ENCODE data around the gene TOP3B.
A peak's percentile ranks its signal among the peaks of the same experiment; 100 is the strongest.

The TOP3B gene

DNA sequence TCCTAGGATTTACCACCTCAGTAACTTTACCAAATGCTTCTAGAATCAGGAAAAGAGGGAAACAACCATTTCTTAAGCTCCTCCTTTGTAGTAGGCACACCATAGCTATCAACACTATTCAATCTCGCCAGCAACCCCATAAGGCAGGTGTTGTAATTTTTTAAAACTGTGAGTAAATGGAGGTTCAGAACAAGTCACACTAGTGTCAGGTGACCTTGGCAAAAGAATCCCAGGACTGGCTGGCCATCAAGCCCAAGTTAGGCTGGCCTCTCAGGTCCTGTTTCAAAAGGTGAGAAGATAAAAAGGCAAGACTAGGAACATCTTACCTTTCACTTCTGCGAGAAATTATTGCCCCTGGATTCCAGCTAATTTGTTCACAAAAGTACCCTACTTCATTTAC lies 713 bp downstream of the TOP3B start:
- DNase-seq (ENCODE audit: low read depth): no peak

DNA sequence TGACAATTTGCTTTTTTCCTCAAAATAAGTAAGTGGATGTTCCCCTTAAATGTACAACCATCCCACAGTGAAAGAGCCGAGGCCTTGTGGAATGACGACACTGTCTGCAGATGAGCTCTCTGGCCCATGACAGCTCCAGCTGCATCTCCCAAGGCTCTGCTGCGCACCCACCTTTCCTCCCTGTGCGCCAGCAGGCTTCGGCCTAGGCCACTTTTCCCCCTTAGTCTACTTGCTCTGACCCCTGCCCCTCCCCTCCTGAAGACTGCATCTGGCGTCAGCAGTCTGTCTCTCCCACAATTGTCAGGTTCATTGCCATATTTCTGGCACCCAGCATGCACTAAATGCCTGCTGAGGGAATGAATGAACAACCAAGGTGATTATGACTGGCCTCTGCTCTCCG lies 2.0 kb downstream of the TOP3B start:
- no peak for DNase-seq (ENCODE audit: low read depth)

DNA sequence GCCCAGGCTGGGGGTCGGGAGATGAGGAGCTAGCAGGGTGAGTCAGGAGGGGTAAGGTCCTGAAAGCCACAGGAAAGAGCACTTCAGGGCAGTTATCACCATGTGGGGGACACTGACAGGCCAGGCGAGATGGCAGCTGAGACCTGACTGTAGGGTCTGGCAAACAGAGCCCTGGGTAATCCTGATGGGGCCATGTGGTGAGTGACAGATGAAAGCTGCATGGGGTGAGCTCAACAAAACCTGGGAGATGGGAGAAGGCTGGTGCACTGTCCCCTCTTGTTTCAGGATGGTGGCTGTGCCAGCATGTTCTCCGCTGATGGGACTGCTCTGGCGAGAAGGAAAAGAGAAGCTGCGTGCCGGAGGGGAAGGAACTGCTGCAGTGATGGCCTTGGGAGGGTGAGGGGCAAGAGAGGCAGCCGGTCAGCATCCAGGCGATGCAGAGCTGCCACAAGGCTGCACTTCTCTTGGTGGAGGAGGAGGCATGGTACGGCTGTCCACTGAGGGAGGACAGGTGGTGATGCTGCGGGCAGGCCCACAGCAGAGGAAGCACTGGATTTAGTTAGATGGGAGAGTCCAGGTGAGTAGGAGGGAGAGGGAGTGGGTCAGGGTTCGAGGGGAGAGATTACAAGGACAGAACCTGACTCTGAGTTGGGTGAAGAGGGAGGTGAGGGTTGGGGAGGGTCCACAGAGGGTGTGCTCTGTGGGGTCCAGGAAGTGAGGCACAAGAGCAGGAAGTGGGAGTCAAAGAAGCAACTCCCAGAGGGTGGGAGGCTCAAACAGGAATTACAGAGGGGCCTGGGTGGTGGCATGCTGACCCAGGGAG lies 3.8 kb downstream of the TOP3B start:
- DNase-seq (ENCODE audit: low read depth): no peak

DNA sequence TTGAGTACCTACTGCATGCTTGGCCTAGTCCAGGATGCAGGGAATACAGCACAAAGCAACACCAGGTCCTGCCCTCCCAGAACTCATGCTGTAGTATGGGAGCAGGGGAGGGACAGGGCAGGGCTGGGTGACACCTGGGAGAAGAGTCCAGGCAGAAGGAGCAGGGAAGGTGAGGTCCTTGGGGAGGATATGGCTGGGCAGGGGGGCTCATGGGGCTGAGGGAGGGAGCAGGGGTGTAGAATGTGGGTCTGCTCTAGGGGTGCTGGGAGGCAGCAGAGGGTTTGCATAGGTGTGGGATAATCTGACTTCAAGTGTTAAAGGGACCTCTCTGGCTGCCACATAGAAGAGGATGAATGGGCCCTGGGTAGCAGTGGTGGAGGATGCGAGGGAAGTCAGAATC lies 4.8 kb downstream of the TOP3B start:
- DNase-seq (ENCODE audit: low read depth): no peak

DNA sequence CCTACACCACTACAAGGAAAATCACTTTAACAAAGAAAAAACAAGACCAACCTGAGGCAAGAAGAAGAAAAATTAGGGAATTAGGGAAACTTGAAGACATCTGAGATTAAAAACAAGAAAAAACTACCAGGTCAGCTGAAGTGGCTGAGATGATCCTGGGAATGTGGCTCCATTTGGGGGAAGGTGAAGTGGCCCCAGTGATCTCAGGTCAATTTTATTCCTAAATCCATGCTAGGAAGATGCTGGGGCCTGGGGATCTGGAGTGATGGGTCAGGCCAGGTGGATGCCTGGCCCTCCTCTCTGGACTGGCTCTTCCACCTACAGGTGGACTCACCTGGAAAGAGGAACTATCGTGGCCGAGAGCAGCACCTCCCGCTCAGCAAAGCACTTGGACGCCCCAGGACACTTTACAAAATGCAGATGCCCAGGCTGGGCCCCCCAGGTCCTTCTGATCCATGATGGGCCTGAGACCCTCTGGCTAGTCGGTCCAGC lies 6.7 kb downstream of the TOP3B start:
- no peak for DNase-seq (ENCODE audit: low read depth)

DNA sequence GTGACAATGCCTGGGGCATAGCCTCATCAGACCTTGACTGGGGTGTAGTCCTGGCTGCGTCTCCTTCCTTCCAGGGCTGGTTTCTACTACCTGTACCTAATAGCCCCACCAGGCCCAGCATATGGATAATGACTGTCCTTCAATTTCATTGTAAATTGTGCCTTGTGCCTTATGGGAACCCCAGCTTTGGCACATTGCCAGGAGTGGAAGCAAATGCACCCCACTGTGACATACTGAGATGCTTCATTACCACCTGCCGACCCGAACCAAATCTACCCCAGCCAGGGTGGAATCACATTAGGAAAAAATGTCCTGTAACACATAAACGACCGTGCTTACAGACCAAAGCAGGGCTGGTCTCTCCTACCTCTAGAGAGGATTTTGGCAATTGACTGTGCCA lies 7.3 kb downstream of the TOP3B start:
- DNase-seq (ENCODE audit: low read depth): no peak

DNA sequence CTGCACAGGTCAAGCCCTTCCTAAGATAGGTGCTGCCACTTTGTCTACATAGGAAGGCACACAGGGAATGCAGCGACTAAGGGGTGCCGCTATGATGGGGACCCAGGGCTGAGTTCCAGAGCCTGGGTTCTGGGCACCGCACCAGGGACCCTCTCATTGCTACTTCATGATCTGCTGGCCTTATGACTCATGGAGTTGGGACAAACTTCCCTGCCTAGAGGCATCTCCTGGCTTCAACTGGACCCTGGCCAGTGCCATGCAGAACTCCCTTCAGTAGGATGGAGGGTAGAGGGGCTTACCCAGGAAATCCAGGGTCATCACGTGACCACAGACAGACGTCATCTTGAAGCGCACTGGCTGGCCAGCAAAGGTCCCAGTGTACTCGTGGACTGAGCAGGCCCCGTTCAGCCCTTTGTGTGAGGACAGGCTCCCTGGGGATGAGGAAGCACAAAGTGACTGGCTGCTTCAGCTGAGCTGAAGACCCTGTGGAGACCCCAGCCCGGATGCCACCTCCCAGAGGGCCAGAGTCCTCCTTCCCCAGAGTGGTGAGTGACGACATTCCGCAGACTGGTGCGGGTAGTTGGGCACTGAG lies 8.4 kb downstream of the TOP3B start:
- no peak for DNase-seq (ENCODE audit: low read depth)

DNA sequence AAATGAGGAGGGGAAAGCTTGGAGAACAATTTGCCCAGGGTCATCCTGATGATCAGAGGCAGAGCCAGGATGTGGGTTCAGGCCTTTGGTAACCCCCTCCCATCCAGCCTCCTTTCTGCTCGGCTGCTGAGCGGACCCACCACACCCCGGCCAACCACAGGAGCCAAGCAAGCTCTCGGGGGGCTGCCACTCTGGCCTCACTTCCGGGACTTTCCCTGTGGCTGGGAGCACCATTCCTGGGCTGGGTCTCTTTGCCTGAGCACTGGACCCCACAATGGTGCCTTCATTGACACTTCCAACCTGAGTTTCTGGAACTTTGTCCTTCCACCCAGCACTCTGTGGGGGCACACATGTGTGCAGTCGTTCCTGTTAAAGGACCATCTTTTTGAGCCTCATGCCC lies 9.8 kb downstream of the TOP3B start:
- no peak for DNase-seq (ENCODE audit: low read depth)

DNA sequence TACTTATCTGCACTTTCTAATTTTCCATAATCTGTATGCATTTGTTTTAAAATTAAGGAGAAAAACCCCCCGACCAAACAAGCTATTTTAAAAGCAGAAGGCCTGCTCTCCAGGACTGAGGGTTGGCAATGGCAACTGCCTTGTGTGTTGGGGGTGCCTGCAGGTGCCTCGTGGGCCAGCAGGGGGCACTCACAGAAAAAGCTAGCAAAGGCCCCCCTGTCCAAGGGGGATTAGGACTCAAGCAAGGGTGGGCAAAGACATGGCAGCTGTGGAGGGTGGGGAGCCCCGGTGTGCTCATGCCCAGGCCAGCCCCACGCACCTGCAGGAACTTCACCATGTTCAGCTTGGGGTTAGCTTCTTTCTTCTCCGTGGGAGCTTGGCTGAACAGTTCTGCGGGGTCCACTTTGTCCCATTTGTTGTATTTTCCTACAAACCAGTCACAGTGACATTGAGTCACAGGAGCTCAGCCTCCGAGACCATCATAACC lies 10.3 kb downstream of the TOP3B start:
- DNase-seq (ENCODE audit: low read depth): peak; percentile 31

DNA sequence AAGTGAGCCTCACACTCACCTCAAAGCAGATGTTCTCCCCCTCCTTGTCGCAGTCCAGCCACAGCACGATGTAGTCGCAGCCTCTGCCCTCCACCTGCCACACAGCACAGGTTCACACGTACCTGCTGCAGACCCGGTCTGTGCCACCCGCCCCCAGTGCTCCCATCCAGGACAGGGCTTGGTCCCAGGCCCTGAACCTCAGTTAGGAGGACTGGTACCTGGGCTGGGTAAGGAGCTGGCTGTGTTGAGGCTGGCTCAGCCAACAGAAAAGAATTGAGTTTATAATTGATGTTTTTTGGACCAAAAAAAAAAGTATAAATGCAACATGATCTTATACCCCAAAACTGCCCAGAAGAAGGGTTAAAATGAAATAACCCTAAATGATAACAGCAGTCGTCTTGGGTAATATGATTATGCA lies 10.7 kb downstream of the TOP3B start:
- DNase-seq (ENCODE audit: low read depth): no peak

DNA sequence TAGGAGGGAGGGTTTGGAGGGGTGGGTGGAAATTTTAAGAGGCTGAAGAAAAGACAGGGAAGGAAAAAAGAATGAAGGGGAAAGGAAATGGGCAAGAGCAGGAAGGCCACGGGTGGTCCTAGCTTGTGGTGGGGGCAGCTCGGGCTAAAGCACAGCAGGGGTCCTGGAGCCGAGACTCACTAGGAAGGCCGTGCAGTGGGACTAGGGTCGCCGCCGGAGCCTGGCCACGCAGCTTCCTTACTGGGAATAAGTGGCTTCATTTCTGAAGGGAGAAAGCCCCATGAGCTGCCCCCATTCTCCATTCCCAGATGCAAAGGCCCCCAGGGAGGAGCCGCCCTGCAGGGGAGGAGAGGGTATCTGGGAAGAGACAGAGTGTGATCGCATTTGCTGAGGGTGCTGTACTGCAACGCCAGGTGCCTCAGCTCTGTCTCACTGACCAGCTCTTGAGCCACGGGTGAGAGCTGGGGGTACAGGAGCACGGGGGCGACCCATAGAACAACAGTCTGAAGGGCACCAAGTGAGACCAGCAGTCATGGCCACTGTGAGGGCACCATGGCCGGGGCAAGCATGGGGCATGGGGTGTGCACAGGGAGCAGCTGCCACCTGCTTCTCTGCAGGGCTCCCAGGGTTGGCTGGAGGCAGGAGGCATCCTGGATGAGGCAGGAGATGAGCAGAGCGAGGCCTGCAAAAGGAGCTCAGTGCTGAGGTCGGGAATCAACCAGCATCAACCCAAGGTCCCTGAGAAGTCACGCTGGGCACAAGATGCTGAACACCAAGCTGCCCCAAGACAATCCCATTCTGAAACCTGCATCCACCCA lies 11.6 kb downstream of the TOP3B start:
- DNase-seq (ENCODE audit: low read depth): no peak

DNA sequence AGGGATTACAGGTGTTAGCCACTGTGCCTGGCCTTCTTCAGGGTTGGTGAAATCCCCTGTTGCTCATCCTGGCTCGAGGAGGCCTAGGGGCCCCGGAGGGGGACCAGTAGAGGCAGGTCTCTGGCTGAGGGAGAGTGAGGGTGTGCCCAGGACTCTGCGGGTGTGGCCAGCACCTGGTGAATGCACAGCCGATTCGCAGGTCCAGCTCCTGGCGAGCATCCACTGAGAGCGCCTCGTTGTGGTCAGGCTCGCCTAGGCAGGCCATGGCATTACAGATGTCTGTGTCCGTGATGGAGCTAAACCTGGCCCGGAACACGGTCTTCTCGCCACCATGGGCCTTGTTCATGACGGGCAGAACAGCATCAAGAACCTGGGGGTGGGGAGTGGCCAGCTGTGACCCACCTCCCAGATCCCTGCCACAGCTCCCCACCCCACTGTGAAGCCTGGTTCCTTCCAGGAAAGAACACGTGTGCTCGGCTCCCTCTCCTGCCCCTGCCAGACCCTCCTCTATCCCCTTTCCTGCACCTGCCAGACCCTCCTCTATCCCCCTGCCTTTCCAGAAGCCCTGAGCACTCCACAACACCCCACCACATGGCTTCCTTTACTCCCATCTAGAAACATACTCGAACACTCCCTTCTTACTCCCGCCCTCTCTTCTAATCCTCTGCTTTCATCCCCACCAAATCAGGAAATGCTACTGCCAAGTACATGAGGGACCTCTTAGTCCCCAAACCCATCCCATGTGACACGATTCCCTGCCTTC lies 12.4 kb downstream of the TOP3B start:
- no peak for DNase-seq (ENCODE audit: low read depth)

DNA sequence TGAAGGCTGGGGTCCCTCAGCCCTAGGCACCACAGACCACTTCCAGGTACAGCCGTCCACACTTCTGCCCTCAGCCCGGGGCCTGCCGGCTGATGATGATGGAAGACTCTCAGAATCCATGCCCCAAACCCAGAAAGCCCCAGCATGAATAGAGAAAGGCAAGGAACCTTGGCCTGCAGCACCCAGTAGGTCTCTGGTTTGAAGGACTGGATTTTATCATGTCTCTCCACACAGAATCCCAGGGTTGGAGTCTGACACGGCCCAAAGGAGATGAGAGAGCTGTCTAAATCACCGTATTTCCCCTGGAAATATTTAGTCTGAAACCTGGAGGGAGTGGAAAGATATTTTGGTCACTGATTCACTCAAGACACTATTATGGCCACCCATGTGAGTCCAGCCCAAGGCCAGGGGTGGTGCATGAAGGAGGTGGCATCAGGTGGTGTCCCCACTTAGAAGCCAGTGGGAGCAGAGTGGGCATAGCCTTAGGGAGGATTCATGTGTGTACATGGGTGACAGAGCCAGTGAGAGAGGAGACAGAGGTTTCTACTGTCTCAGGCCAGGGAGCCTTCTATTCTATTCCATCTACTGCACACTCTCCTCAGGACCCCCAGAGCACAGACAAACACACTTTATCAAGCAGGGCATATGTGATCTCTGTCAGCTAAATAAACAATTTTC lies 14.0 kb downstream of the TOP3B start:
- no peak for DNase-seq (ENCODE audit: low read depth)

DNA sequence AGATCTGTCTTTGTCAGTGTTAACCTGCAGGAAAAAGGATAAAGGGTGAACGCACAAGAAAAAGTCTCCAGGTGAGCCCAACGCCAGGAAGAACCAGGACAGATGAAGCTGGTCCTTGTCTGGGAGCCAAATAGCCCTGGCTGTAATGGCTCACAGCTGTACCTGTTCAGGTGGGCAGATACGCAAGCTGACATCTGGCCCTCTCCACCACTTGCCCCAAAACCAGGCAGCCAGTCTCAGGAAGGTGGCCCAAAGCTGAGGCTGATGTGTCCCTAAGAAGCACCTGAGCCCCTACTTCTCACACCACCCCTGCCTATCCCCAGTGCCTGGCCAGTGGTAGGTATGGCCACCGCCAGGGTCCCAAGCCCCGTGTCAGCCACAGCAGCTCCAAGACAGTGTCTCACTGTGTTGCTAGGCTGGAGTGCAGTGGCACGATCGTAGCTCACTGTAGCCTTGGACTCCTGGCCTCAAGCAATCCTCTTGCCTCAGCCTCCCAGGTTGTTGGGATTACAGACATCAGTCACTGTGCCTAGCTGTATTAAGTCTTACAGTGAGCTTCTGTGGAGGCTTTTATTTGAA lies 14.8 kb downstream of the TOP3B start:
- no peak for DNase-seq (ENCODE audit: low read depth)

DNA sequence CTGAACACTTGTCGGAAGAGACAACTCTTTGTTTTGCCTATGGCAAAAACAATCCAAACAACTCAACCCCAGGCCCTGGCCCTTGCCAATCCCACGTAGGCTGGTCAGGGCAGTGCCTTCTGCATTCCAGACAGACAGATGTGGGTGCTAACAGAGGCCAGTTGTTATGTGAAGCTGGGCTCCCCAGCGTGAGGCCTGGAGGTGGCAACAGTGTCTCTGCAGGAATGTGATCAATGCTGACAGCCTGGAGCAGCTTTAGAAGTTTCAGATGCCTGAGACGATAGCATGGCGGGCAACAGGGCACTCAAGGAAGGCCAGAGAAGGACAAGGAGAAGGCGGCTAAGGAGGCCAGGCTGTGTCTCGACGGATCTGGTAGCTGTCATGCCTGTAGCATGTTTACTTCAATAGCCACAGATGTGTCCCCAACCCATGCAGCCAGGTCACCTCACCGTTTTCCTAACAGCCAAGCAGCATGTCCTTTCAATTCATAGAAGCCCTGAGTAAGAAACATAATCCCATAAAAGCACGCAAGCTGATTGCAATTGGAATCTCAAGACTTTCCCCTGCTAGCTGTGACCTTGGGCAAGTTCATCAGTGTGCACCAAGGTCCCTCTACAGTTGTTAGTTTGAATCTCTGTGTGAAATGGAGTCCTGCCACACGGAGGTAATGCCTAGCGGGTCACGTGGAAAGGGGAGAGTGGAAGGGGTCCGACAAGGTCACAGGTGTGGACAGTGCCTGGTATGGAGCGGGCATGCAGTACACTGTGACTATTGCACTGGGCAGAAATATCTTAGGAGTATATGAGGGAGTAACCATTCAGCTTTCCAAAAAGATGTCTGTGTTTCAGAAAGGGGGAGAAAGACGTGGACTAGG lies 15.7 kb downstream of the TOP3B start:
- no peak for DNase-seq (ENCODE audit: low read depth)

DNA sequence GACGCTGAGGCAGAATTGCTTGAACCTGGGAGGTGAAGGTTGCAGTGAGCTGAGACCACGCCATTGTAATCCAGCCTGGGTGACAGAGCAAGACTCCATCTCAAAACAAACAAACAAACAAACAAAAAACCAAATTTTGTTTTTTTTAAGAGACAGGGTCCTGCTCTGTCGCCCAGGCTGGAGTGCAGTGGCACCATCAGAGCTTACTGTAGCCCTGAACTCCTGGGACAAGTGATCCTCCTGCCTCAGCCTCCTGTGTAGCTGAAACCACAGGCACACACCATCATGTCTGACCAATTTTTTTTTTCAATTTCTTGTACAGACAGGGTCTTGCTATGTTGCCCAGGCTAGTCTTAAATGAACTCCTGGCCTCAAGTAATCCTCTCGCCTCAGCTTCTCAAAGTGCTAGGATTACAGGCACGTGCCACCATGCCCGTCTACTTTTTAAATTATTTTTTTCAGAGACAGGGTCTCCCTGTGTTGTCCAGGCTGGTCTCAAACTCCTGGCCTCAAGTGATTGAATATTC lies 16.8 kb downstream of the TOP3B start:
- DNase-seq (ENCODE audit: low read depth): no peak

DNA sequence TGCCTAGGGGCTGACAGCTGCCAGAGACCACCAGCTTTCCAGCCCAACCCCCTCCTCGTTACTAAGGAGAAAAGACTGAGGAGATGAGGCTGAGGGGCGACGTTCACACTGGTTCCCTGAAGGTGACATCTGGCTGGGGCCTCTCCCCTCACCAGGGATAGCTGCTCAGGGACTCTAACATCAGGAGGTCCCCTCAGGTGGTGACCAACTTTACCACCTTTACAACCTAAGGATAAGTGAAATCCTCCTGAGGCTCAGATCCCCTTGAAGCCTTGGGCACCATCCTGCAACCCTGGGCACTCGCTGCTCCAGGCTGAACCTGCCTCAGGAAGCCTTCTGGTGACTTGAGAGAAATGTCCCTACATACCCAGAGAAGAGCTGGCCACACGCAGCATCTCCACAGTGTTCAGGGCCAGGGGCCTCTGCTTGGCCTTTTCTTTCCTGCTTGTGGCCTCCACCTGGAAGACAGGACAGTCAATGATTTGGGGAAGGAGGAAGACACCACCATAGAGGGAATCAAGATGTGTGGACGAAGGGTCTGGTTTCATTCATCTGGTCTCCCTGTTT lies 17.6 kb downstream of the TOP3B start:
- DNase-seq (ENCODE audit: low read depth): no peak

DNA sequence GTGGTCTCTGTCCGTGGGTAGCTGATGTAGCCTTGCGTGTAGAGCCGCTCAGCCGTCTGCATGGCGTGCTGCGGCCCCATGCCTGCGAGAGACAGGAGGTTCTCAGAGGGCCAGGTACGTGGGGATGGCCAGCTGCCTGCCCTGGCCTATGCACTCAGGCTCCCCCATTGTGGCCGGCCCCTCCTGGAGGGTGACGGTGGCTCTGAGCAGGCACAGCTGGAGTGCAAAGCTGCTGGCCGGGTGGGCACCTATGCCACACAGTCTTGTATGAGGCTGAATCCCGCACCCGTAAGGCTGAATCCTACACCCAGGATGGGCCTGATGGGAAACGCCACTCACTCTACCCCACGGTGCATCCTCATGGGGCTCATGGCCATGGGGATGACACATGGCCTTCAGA lies 18.4 kb downstream of the TOP3B start:
- DNase-seq (ENCODE audit: low read depth): no peak

DNA sequence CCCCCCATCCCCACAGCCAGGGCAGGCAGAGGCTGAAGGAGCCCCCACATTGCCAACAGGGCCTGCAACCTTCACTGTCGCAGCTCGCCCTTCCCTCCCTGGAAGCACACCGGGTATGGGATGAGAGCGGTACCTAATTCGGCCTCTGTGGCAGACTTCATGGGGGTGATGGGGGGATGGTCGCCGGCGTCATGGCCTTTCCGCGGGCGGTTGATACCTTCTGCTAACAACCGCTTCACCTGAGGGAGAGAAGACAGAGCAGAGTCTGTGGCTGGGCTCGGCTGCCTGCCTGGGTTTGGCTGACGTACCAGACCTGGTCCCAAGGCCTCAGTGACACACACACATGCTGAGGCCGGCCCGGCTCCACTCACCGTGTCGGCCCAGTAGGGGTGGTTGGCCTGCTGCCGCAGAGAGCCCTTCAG lies 18.8 kb downstream of the TOP3B start:
- DNase-seq (ENCODE audit: low read depth): no peak

All from T follicular helper cell (primary cell).